HG02938 (cell line): ENCODE results near the gene BRI3BP.
A peak's percentile ranks its signal among the peaks of the same experiment; 100 is the strongest.
"Not testable (repeated sequence)": the region's sequence is repeated elsewhere in the genome, so short reads cannot be mapped to it uniquely, and the experiment has no call there.

Source experiments
- ATAC-seq: cut with Tn5 transposase; IDR thresholded peaks from one replicate; pipeline ENCODE4 v1.9.1; 2021; ENCODE audit warnings: mild to moderate bottlenecking, moderate library complexity; ENCODE audit not compliant: unreplicated experiment

Gene BRI3BP

GRCh38 chr12:124972211-124972610 is 21.2 kb upstream of the BRI3BP start:
- ATAC-seq = no peak

- ATAC-seq = no peak
These were observed 18.2 kb upstream of the BRI3BP start for GRCh38 chr12:124975276-124975675.

- no peak for ATAC-seq
These were observed 16.4 kb upstream of the BRI3BP start for GRCh38 chr12:124976999-124977398.

GRCh38 chr12:124979568-124979967 is 13.9 kb upstream of the BRI3BP start:
- ATAC-seq = no peak

GRCh38 chr12:124980098-124980892 is 13.2 kb upstream of the BRI3BP start:
- ATAC-seq = no peak

GRCh38 chr12:124986876-124987275 is 6.6 kb upstream of the BRI3BP start:
- ATAC-seq = not testable (repeated sequence)

- peak; percentile 30 for ATAC-seq
These were observed 395 bp upstream of the BRI3BP start for GRCh38 chr12:124992874-124993625.

- no peak for ATAC-seq
These were observed 1.1 kb downstream of the BRI3BP start for GRCh38 chr12:124994437-124994975.

- ATAC-seq = no peak
These were observed 1.9 kb downstream of the BRI3BP start for GRCh38 chr12:124995200-124995961.

- no peak for ATAC-seq
These were observed 5.3 kb downstream of the BRI3BP start for GRCh38 chr12:124998705-124999104.

GRCh38 chr12:125001636-125002035 is 8.2 kb downstream of the BRI3BP start:
- ATAC-seq = no peak

- no peak for ATAC-seq
These were observed 9.6 kb downstream of the BRI3BP start for GRCh38 chr12:125003021-125003420.

- ATAC-seq = no peak
These were observed 11.2 kb downstream of the BRI3BP start for GRCh38 chr12:125004621-125005020.

- ATAC-seq = no peak
These were observed 12.2 kb downstream of the BRI3BP start for GRCh38 chr12:125005652-125006051.

- ATAC-seq = no peak
These were observed 12.9 kb downstream of the BRI3BP start for GRCh38 chr12:125006365-125006764.

- no peak for ATAC-seq
These were observed 20.5 kb downstream of the BRI3BP start for GRCh38 chr12:125013816-125014442.

- no peak for ATAC-seq
These were observed 21.1 kb downstream of the BRI3BP start for GRCh38 chr12:125014526-125014925.

GRCh38 chr12:125015680-125016310 is 22.4 kb downstream of the BRI3BP start:
- no peak for ATAC-seq

GRCh38 chr12:125017801-125018200 is 24.4 kb downstream of the BRI3BP start:
- ATAC-seq = no peak

- ATAC-seq = no peak
These were observed 24.9 kb downstream of the BRI3BP start for GRCh38 chr12:125018356-125018755.
